Breast epithelium (tissue), 4 donors: ENCODE measurements around the gene SMIM11. TPM values are rescaled to one million over a fixed set of nuclear protein-coding genes. Genes with fewer than 3 reads are reported as not detected.
A peak's percentile ranks its signal among the peaks of the same experiment; 100 is the strongest.

Experiments
- DNase-seq, 2 donors: peaks; one replicate each; pipeline ENCODE4 v3.0.0-alpha.2; 2019; ENCODE audit warnings: low spot score in 2 of 2
- H3K27ac ChIP-seq, 2 donors: fragments of 200-600 bp; sonication (generic) in 1 of 2; one replicate each; pipeline ENCODE4 v1.5.1; 2016 to 2019; ENCODE audit warnings: mild to moderate bottlenecking in 1 of 2
- H3K27me3 ChIP-seq, 2 donors: fragments of 200-600 bp; sonication (generic) in 1 of 2; one replicate each; pipeline versions ENCODE4 v1.5.1 to v1.6.0; 2017 to 2019; ENCODE audit warnings: control low read depth in 1 of 2, mild to moderate bottlenecking in 1 of 2
- H3K36me3 ChIP-seq: fragments of 200-600 bp; one replicate; pipeline ENCODE4 v1.5.1; 2019
- H3K4me1 ChIP-seq, 2 donors: fragments of 200-600 bp; sonication (generic); one replicate each; pipeline ENCODE4 v1.5.1; 2016 to 2019; ENCODE audit warnings: control low read depth in 1 of 2
- H3K4me3 ChIP-seq, 3 donors: fragments of 200-600 bp; sonication (generic); 1 replicate in 2 of 3; 2 replicates in 1 of 3; pipeline ENCODE4 v1.5.1; 2016 to 2019; ENCODE audit warnings: mild to moderate bottlenecking in 3 of 3, moderate library complexity in 2 of 3
- H3K9me3 ChIP-seq, 2 donors: fragments of 200-600 bp; sonication (generic) in 1 of 2; one replicate each; pipeline ENCODE4 v1.5.1; 2016 to 2019; ENCODE audit warnings: control low read depth in 1 of 2
- POLR2A ChIP-seq: fragments of 450-650 bp; IDR thresholded peaks from one replicate; pipeline ENCODE4 v1.6.1; 2016; ENCODE audit warnings: antibody characterized with exemption, mild to moderate bottlenecking, moderate library complexity
- POLR2AphosphoS5 ChIP-seq, 3 donors: sonication (generic); formaldehyde crosslinking; IDR thresholded peaks; one replicate each; pipeline ENCODE4 v1.6.1; 2017; ENCODE audit warnings: antibody characterized with exemption in 3 of 3
- intact Hi-C: fragments of 100-400 bp; cut with DNase I; formaldehyde crosslinking; loops from one replicate; pipeline ENCODE4 v1.15.1; 2023; ENCODE audit warnings: low total_unique reads
- total RNA-seq, 3 donors: library from RNA; depleted of rRNA; stranded (reverse); fragments of >200 nt; gene quantifications; one replicate each; pipeline ENCODE4 v1.1.0, GENCODE V29; 2016
- TF ChIP-seq, protein P1 (sequence below), 3 donors: fragments of 450-650 bp; IDR thresholded peaks; one replicate each; pipeline ENCODE4 v1.5.1; 2016 to 2017; ENCODE audit warnings: antibody characterized with exemption in 3 of 3, mild to moderate bottlenecking in 3 of 3, moderate library complexity in 3 of 3

SMIM11 gene
- total RNA-seq, 3 donors from 2014 or later = 8.2 to 22.5 (median 16.4) TPM

- Histone ChIP-seq H3K4me3 (no peak overlapping the region), H3K27ac (peak overlapping the region in 1 of 2 donors; percentile 59), H3K27me3 (no peaks in the 10 kb centered on the region), H3K36me3 (no peaks in the 10 kb centered on the region), H3K4me1 (no peaks in the 10 kb centered on the region), H3K9me3 (no peaks in the 10 kb centered on the region)
- intact Hi-C loops = no loop called here
- TF ChIP-seq POLR2AphosphoS5 (IDR thresholded peaks at IDR 0.05) (no peak), POLR2A (no peak)
- TF ChIP-seq, protein P1, sequence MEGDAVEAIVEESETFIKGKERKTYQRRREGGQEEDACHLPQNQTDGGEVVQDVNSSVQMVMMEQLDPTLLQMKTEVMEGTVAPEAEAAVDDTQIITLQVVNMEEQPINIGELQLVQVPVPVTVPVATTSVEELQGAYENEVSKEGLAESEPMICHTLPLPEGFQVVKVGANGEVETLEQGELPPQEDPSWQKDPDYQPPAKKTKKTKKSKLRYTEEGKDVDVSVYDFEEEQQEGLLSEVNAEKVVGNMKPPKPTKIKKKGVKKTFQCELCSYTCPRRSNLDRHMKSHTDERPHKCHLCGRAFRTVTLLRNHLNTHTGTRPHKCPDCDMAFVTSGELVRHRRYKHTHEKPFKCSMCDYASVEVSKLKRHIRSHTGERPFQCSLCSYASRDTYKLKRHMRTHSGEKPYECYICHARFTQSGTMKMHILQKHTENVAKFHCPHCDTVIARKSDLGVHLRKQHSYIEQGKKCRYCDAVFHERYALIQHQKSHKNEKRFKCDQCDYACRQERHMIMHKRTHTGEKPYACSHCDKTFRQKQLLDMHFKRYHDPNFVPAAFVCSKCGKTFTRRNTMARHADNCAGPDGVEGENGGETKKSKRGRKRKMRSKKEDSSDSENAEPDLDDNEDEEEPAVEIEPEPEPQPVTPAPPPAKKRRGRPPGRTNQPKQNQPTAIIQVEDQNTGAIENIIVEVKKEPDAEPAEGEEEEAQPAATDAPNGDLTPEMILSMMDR (IDR thresholded peaks at IDR 0.05) = no peak
- DNase-seq = no peak
These were observed 29.4 kb upstream of the SMIM11 start for GRCh38 chr21:34345892-34346291.

- H3K27me3 ChIP-seq = no peaks in the 10 kb centered on the region
- TF ChIP-seq, protein P1 (IDR thresholded peaks at IDR 0.05) = no peak
- TF ChIP-seq POLR2A (no peak), POLR2AphosphoS5 (IDR thresholded peaks at IDR 0.05) (no peak)
- no peaks in the 10 kb centered on the region for H3K4me1 ChIP-seq
- no peak for DNase-seq
- intact Hi-C loops = loop anchor here (2.0 kb wide), 1 partner anchor 424 kb away; no protein-coding TSS in a partner anchor
- no peak overlapping the region for H3K27ac ChIP-seq
- no peak overlapping the region for H3K4me3 ChIP-seq
- no peaks in the 10 kb centered on the region for H3K9me3 ChIP-seq
- H3K36me3 ChIP-seq = no peaks in the 10 kb centered on the region
These were observed 26.3 kb upstream of the SMIM11 start for GRCh38 chr21:34348890-34349519.

DNA sequence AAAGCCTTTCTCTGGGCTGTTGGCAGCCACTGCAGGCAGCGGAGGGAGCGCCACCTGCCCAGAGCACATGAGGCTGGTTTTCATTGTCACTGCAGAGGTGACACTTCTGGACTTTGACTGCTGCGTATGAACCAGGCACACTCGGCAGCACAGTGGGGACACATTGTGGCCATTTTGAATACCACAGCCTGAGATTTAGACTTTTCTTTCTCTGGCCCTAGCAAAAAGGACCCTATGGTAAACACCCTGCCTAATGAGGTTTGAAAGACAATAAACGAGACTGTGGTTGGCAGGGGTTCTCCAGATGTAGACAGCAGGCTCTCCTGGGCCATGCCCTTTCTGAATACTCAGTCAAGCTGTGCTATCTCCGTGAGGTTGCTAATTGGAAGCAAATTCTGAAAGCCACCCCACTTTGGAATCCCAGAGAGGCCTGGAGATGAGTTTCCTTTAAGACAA lies 23.5 kb upstream of the SMIM11 start:
- Histone ChIP-seq H3K9me3 (no peaks in the 10 kb centered on the region), H3K36me3 (no peaks in the 10 kb centered on the region), H3K27ac (no peak overlapping the region), H3K4me1 (no peaks in the 10 kb centered on the region), H3K27me3 (no peaks in the 10 kb centered on the region), H3K4me3 (no peak overlapping the region)
- TF ChIP-seq POLR2A (no peak), POLR2AphosphoS5 (IDR thresholded peaks at IDR 0.05) (peak in 1 of 3 donors; percentile 50)
- TF ChIP-seq, protein P1 (IDR thresholded peaks at IDR 0.05) = peak in 2 of 3 donors; percentile 71 to 74
- DNase-seq = peak in 1 of 2 donors; percentile 44
- intact Hi-C loops = no loop called here

GRCh38 chr21:34352556-34352955 lies 22.8 kb upstream of the SMIM11 start:
- intact Hi-C loops = no loop called here
- no peak for TF ChIP-seq POLR2A
- no peak for TF ChIP-seq POLR2AphosphoS5 (IDR thresholded peaks at IDR 0.05)
- TF ChIP-seq, protein P1 (IDR thresholded peaks at IDR 0.05) = no peak
- no peak for DNase-seq
- Histone ChIP-seq H3K36me3 (no peaks in the 10 kb centered on the region), H3K27ac (no peak overlapping the region), H3K4me1 (no peaks in the 10 kb centered on the region), H3K4me3 (no peak overlapping the region), H3K27me3 (no peaks in the 10 kb centered on the region), H3K9me3 (no peaks in the 10 kb centered on the region)

DNA sequence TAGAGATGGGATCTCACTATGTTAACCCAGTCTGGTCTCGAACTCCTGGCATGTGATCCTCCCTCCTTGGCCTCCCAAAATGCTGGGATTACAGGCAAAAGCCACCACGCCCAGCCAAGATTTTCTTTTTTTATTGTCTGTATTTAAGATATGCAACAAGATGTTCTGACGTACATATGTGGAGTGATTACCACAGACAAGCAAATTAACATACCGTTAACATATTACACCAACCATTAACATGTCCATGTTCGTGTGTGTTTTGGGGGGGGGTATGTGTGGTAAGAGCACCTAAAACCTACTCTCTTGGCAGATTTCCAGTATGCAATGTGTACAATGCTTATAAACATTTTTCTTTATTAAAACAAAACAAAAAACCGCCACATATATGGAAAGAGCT lies 22.1 kb upstream of the SMIM11 start:
- TF ChIP-seq, protein P1 (IDR thresholded peaks at IDR 0.05) = no peak
- TF ChIP-seq POLR2AphosphoS5 (IDR thresholded peaks at IDR 0.05) (no peak), POLR2A (no peak)
- Histone ChIP-seq H3K4me3 (no peak overlapping the region), H3K4me1 (no peaks in the 10 kb centered on the region), H3K36me3 (no peaks in the 10 kb centered on the region), H3K9me3 (no peaks in the 10 kb centered on the region), H3K27me3 (no peaks in the 10 kb centered on the region), H3K27ac (no peak overlapping the region)
- intact Hi-C loops = no loop called here
- no peak for DNase-seq
